Stimulated activated CD8-positive, alpha-beta memory T cell treated with anti-CD3 and anti-CD28 coated beads, Interleukin-4, amount 100 ng/mL, for 48 hours (primary cell): ENCODE measurements around the gene LCP1.
A peak's percentile ranks its signal among the peaks of the same experiment; 100 is the strongest.

Source experiments
- DNase-seq: peaks from one replicate; pipeline ENCODE4 v3.0.0-alpha.2; 2020

Gene LCP1

DNA sequence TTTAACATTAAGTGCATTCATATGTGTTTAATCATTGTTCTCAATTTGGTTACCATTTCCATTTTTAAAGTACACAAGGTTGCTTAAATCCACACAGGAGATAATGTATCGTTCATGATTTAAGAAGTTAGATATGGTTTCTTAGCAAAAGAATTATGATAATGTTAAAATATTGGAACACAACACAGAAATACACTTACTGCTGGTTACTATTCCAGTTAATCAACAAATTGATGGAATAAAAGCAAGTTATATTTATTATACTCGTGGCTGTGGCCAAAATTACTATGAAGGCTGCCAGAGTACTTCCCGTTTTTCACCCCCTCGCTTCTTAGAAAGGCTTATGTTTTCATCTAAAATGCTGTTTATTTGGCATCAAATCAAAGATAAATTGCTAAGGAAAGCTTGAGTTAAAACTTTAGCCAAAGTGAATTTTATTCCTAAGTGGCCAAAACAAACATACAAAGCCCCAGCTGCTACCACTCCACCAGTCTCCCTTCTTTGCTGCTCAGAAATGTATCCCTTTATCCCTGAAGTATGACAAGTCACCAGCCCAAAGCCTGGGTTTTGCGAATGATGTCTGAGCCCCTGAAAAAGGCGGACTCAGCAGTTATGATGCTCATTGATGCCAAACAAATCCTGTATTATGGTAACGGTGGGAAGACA is 27.7 kb downstream of the LCP1 start:
- DNase-seq: no peak

DNA sequence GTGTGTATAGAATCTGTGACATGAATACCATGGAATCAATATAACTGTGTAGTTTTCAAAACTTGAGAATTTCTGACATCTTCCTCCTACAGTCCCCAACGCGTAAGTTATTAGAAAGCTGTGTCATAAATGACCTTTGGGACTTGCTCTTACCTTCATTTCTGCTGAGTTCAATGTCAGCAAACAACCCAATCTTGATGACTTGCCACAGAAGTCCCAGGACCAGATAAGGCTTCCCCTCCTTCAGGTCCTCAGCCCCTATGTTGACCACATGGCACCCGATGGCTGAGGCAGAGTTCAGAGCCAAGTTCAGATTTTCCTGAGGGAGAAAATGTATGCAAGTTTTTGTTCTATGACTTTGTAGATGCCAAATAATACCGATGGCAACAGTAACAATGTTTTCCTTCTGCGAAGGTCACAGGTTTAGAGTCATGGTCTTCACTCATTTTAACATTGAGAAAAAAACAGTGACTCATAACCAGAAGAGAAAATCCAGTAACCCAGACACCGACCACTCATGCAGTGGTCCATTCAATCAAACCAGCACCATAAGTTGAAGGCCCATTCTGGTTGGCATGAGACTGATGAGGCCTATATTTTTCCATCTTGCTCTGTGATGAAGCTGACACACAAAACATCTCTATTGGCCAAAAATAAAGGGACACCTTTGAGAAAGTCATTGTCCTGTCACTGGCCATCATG is 29.2 kb downstream of the LCP1 start:
- DNase-seq: no peak

DNA sequence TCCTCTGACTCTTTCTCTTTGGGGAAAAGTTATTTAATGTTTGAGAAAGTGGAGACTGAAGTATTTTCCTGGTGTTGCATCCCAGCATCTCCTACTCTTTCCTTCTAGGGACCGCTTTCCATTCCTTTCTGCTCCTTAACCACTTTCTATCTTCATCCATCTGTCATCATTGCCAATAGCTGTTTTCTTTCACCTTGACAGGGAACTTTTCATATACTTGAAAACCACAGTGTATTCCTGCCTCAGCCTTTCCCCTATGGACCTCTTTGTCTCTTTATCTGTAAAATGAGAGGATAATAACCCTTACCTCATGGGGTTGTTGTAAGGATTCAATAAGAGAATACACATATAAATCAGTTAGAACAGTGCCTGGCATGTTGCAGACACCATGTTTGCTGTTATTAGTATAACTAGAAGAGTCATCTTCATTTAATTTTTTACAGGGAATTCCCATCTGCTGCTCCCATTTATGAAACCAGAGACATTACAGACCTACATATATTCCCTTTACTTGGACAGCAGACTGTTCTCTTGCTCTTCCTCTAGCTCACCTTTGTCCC is 31.8 kb downstream of the LCP1 start:
- DNase-seq: no peak

DNA sequence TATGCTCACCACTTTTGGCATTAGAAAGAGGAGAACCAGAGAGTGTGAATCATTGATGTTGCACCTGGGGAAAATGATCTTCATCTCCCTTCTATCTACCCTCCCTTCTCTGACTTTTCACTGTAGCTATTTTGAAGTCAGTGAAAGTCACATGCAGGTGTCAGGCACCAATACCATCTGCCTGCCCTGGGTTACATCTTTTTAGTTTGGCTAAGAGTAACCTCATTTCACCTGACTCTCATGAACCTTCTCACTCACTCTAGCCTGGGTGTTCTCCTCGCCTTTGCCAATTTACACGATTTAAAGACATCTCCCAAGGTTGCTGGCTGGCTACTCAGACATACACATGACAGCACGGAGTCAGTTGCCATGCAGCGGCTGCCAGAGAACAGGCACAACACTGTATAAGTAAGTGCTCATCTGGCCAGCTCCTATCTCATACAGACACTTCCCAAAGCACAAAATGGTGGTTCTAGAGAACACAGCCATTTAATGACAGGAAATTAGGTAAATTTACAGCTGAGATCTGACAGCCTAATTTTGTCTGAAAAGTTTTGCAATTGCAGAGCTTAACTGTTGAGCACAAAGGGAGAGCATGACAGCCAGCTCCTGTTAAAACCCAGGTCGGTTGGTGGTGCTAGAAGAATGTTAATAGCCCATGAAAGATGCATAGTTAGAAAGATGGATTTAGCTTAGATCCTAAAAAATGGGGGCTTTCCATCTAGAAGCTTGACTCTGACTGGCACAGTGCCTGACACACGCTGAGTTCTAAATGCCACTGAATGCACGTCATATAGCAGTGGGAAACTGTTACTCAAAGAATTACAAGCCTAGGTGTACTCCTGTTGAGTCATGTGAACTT is 32.5 kb downstream of the LCP1 start:
- no peak for DNase-seq

DNA sequence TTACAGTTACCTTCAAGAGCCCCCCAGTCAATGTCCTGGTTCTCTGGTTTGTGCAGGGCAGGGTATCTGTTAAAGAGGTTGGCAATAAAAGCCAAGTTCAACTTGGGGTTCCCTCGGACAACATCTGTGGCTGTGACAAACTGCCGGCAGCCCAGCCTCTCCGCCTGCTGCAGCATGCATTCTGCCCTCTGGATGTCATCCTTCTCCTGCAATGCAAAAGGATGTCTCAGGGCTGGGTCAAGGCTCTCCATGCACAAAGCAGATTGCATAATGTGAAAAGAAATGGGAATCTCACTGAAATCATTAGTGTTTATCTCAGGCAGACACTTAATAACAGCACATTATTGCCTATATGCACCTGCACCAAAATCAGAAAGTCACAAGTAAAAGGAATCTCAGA is 35.1 kb downstream of the LCP1 start:
- DNase-seq: no peak

DNA sequence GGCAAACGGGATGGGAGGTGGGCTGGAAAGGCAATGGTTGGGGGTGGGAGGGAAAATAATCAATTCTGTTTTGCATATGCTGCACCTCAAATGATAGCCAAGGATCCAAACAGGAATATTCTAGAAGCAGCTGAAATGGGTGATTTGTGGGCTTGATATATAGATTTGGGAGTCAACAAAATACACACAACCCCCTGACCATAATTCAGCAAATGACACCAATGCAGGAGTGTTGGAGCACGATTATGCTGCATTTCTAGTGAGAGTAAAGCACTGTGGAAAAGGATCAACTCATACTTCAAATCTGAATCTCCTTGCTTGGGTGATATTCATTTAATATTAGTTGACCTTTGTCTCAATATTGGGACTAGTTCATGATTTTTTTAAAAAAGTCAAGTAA is 36.0 kb downstream of the LCP1 start:
- no peak for DNase-seq

DNA sequence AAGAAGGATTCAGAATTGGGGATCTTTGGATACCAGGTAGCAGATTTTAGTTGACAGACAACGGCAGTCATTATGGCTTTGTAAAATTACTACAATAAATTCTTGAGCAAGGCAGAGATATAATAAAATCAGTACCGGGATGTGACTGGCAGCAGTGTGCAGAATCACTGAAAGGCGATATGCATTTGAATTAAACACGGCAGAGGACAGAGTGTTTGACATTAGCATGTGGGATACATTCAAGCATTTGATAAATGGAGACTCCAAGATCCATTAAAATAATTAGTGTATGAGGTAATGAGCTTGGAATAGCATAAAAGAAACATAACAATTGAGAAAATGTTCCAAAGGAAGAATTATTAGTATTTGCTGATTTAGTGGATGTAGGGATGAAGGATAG is 36.8 kb downstream of the LCP1 start:
- DNase-seq: no peak

DNA sequence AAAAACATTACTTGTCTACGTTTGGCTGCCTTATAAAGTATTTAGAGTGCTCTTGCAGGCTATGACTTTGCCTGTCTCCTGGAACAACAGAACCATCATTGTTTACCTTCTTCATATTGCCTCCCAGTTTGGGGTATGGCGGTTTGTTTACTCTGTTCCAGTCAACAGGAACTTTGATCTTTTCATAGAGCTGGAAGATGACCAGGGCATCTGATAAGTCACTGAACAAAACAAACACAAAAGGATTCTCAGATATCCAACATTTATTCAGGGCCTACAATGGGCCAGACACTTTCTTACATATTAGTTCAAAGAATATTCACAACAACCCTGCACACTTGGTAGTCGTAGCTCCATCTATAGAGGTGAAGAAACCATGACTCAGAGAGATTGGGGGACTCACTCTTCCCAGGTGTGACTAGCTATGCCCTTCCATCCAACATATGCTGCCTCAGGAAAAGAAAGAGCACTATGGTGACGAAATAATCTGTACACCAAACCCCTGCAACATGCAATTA is 38.7 kb downstream of the LCP1 start:
- DNase-seq: no peak

DNA sequence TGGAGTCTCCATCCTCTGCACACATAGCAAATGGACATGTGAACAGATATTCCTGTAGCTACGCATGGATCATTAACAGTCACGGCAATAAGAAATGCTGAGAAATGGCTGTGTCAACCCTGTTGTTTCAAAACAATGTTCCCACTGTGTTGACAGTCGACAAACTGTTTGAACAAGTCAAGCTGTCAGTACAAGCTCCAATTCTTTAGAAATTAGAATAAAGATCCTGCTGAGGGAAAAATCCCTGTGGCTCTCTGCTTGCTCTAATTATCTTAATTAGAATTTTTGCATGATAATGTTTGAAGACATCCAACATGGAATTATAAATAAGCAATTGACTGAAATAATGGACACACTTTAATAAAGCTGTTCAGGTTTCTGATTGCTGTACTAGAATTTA is 39.2 kb downstream of the LCP1 start:
- DNase-seq: no peak

DNA sequence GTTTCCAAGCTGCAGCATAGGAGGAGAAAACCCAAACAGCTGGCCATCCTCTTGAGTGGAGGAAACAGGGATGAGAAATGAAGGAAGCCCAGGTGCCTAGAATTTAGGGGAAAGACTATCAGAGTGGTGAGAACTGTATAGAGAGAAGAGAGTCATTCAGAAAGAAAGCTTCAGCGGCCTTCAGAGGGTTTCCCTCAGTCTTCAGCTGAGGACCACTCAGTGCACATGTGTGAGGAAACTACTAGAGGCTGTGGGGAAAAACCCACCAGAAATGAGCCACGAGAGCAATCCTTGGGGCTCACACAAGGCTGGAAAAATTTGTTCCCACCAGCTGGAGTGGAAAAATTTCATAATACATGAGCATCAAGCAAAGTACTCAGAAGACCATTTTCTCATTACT is 41.9 kb downstream of the LCP1 start:
- no peak for DNase-seq

DNA sequence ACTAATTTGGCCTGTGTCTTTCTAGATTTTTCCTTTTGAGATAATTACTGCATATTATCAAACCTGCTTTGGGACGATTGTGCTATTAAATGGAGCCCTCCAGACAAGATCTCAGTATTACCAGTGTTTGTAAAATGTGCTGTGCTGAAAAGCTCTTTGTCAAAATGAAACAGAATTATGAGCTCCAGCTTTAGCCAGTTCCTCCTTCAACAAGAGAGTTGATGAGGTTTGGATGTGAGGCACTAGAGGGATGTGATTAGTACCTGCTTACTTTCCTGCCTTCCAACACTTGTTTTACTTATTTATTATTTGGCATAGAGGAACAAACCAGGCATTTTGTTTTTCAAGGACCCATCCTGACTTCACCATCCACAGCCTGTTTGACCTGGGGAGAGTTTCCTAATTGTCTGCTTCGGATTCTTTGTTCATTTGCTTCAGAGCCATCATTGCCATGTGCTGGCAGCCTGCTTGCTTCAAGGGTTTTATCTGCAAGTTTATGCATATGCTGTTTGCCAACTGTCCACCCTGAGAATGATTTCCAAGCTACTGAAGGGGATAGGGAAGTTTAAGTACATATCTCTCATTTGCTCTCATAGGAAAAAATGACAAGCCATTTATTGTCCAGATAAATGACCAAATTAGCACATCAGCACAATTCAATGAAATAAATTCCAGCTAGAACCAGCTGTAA is 44.2 kb downstream of the LCP1 start:
- DNase-seq: no peak

DNA sequence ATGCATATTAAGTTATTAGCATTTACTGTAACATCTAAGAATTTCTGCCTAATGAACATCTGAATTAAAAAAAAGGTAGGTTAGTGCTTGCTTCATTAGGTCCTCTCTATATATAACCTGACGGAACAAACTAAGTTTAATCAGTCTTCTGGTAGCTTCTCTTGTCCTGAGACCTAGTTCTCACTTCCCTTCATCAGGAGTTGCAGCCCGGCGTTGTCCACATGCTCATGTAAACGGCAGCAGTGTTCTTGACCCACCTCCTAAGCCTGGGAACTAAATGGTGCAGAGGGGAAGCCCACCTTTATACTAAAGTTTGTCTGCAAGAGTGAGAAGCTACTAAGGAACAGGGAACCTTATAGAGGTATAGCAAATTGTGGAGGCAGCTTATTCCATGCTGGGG is 45.3 kb downstream of the LCP1 start:
- DNase-seq: no peak

DNA sequence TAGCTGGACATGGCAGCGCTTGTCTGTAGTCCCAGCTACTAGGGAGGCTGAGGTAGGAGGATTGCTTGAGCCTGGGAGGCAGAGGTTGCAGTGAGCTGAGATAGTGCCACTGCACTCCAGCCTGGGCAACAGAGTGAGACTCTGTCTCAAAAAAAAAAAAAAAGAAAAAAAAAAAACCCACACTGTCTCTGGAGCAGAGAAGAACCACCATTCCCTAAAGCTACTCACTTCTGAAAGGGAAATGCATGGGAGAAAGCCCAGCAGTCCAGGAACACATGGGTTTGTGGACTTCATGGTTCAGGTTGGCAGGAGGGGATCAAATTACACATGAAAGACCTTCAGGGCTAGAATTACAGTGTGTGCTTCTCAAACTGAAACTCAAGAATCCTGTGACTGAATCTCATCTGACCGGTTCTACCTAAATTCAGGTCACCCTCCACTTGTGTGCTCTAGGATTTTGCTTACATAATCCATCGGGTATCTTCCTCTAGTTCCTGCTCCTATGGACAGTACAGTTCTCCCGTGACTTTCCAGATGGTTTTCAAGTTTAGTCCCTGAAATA is 46.9 kb downstream of the LCP1 start:
- no peak for DNase-seq

DNA sequence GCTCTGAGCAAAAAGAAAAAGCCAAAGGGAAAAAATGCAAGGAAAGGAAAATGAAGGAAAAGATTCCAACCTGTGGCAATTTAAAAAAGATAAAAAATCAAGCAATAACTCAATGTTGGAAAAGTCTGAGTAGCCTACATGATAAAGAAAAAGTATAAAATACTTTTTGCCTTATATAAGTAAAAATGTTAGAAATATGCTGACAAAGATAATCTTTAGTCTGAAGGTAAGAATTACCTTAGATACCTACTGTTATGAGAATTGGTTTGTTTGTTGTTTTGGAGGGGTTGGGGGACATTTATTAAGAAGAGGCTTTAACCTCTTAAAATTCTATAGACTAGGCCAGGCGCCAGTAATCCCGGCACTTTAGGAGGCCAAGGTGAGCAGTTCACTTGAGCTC is 47.5 kb downstream of the LCP1 start:
- DNase-seq: no peak

DNA sequence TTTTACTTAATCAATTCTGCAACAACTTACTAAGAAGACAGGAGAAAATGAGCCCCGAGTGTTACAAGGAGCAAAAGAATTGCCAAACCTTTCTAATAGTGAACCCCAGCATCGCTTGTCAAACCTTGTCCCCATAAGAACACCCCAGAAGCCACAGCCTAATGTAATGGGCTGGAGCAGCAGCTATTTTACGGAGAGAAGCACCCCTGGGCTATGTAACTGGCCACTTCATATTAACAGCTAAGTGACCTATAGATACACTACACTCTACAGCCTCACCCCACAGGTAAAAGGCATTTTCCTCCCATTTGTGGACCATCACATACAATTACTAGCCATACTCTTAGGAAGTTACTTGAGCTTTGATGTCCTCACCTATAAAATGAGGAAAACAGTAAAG is 49.9 kb downstream of the LCP1 start:
- DNase-seq: no peak

DNA sequence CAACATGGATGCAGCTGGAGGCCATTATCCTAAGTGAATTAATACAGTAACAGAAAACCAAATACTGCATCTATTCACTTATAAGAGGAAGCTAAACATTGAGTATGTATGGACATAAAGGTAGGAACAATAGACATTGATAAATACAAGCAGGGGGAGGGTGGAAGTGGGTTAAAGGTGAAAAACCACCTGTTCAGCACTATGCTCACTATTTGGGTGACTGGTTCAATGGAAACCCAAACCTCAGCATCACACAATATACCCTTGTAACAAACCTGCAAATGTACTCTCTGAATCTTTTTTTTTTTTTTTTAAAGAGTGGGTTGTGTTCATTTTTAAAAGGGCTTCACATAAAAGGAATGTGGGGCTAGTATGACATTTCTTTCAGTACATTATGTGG is 50.3 kb downstream of the LCP1 start:
- no peak for DNase-seq

DNA sequence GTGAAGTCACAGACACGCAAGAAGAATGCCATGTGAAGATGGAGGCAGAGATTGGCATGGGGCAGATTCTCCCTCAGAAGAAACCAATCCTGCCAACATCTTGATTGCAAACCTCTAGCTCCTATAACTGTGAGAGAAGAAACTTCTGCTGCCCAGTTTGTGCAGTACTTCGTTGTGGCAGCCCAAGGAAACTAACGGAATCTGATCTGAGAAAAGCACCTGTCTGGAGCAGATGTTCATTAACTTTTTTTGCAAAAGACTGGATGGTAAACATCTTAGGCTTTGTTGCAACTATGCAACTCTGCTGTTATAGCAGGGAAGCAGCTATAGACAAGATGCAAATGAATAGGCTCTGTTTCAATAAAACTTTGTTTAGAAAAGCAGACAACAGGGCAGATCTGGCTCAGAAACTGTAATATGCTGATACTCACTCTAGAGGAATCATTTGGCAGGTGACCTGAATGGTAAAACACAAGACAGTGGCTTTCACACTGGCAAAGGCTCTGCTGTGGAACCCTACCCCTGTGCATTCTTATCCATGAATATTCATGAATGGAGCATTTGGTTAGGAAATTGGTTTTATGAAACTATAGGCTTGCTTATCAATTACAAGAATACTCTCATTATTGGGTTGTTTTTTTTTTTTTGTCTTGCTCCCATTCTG is 51.9 kb downstream of the LCP1 start:
- DNase-seq: no peak

DNA sequence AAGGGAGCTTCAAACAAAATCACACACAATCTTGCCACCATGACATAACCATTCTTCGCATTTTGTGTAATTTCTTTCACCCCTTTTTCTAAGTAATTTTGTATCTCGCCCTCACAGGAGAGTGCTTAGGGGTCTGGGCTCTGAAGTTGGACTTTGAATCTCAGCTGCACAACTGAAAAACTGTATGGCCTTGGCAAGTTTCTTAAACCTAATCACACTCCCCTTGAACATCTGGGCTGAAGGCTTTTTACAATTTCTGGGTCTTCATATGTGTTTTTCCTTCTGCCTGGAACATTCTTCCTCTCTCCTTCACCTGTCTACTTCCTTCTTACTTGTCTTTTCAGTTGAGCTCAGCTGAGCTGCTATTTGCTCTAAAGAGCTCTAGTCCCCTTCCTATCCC is 52.9 kb downstream of the LCP1 start:
- DNase-seq: no peak

DNA sequence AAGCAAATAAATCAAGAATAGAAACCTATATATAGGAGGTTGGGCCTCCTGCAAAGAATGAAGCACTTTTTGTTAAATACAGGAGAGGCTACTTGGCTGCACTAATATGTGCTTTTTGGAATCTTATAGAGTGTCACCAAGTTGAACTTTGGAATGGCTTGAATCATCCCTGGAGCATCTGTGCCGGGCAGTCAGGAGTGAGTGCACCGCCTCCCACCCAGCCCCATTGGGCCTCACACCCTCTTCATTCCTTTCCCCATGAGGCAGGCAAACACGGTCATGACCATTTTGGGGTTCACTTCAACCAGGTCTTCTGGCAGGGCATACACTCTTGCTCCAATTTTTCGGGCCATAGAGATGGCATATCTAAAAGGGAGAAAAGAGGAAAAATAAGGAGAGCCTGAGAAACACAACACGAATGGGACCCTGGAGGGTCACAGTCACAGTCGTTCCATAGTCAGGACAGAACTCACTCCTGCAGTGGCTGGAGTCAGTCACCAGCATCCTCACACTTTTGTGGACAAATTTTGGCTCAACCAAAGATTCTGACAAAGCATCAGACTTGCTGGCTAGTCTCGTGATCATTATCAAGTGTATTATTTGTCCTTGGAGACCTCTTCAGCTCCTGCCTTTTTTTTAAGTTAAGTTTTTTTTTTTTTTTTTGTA is 54.5 kb downstream of the LCP1 start:
- no peak for DNase-seq

DNA sequence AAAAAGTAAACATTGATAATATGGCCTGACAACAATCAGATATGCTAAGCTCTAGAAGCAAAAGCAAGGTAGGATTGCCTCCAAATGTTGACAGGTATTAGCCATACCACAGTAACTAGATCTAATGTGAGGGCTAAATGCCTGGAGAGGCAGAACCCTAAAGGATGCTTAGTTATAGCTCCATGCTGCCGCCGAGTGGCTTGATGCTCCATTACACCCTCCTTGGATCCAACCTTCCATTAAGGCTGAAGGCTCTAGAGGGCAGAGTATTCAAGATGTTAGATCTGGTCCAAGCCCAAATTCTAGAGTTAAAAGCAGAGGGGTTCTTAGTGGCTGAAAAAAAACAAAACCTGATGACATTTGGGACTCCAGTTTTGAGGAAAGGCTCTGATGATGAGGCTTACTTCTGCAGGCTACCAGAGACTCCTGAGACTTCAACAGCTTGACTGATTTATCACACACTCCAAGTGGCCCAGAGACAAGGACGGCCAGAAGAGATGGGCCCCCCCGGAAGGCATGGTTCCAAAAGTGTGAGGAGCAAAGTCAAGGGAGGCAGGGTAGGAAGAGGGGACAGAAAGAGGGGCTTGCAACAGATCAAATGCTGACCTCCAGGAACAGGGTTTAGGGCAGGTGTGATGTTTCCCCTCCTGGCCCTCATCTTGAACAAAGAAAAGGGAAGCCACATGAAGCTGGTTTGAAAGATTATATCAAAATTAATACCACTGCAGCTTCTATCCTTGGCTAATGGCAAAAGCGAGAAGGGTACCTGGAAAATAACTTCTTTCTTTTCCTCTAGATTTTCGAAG is 55.2 kb downstream of the LCP1 start:
- DNase-seq: peak; percentile 77

DNA sequence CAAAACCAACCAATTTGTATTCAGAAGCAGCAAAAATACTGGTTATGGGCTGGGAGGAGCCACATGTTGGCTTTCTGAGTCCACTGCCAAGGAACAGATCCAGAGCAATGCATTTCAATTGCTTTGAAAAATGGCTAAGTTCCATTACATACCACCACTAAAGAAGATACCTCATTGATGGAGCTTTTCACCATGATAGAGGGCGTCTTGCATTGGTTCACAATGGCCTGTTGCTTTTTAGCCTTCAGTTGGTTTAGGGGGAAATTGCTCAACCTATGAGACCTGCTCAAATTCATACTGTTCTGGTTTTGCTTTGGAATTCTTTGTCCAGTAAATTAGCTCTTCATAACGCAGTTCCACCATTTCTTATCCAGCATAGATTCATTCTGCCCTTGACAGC is 55.9 kb downstream of the LCP1 start:
- no peak for DNase-seq
